Measurements from ENCODE around the gene RNF26.

The RNF26 gene

GRCh38 chr11:119345685-119346084 is 11.4 kb downstream of the RNF26 start:
- TF ChIP-seq POLR2A (IDR thresholded peaks at IDR 0.05; ENCODE audit: low read depth, low read length), result no peak
- no peak for DNase-seq (ENCODE audit: insufficient read length, low spot score)
- no peak for FAIRE-seq

GRCh38 chr11:119346605-119347004 is 12.3 kb downstream of the RNF26 start, which contains the start of gene MFRP:
MFRP (minus strand) TSS chr11:119346705; CDS start chr11:119346513, 192 bp downstream.
- no peak for TF ChIP-seq POLR2A (IDR thresholded peaks at IDR 0.05; ENCODE audit: low read depth, low read length)
- no peak for DNase-seq (ENCODE audit: insufficient read length, low spot score)
- no peak for FAIRE-seq

GRCh38 chr11:119347242-119347641 is 12.9 kb downstream of the RNF26 start:
- DNase-seq (ENCODE audit: insufficient read length, low spot score) (no peak), FAIRE-seq (no peak)
- no peak for TF ChIP-seq POLR2A (IDR thresholded peaks at IDR 0.05; ENCODE audit: low read depth, low read length)

GRCh38 chr11:119347940-119348605 is 13.7 kb downstream of the RNF26 start:
- FAIRE-seq (no peak), DNase-seq (ENCODE audit: insufficient read length, low spot score) (no peak)
- no peak for TF ChIP-seq POLR2A (IDR thresholded peaks at IDR 0.05; ENCODE audit: low read depth, low read length)

- TF ChIP-seq POLR2A (IDR thresholded peaks at IDR 0.05; ENCODE audit: low read depth, low read length), result no peak
- FAIRE-seq (no peak), DNase-seq (ENCODE audit: insufficient read length, low spot score) (no peak)
Measured at GRCh38 chr11:119350302-119350701, 16.0 kb downstream of the RNF26 start.

- no peak for FAIRE-seq
- no peak for TF ChIP-seq POLR2A (IDR thresholded peaks at IDR 0.05; ENCODE audit: low read depth, low read length)
- no peak for DNase-seq (ENCODE audit: insufficient read length, low spot score)
Measured at GRCh38 chr11:119351232-119351631, 16.9 kb downstream of the RNF26 start.

GRCh38 chr11:119352857-119353260 is 18.5 kb downstream of the RNF26 start:
- no peak for TF ChIP-seq POLR2A (IDR thresholded peaks at IDR 0.05; ENCODE audit: low read depth, low read length)
- DNase-seq (ENCODE audit: insufficient read length, low spot score), result no peak
- FAIRE-seq, result no peak

GRCh38 chr11:119355091-119355843 is 20.9 kb downstream of the RNF26 start:
- FAIRE-seq (no peak), DNase-seq (ENCODE audit: insufficient read length, low spot score) (no peak)
- TF ChIP-seq POLR2A (IDR thresholded peaks at IDR 0.05; ENCODE audit: low read depth, low read length), result no peak

GRCh38 chr11:119356349-119357031 is 22.2 kb downstream of the RNF26 start:
- FAIRE-seq (no peak), DNase-seq (ENCODE audit: insufficient read length, low spot score) (peak; percentile 89)
- no peak for TF ChIP-seq POLR2A (IDR thresholded peaks at IDR 0.05; ENCODE audit: low read depth, low read length)

GRCh38 chr11:119357074-119357473 is 22.7 kb downstream of the RNF26 start:
- TF ChIP-seq POLR2A (IDR thresholded peaks at IDR 0.05; ENCODE audit: low read depth, low read length), result no peak
- FAIRE-seq (no peak), DNase-seq (ENCODE audit: insufficient read length, low spot score) (no peak)

GRCh38 chr11:119359365-119360214 is 25.3 kb downstream of the RNF26 start:
- TF ChIP-seq POLR2A (IDR thresholded peaks at IDR 0.05; ENCODE audit: low read depth, low read length), result no peak
- no peak for DNase-seq (ENCODE audit: insufficient read length, low spot score)
- FAIRE-seq, result no peak

GRCh38 chr11:119361056-119361787 is 26.9 kb downstream of the RNF26 start:
- FAIRE-seq (peak; percentile 20), DNase-seq (ENCODE audit: insufficient read length, low spot score) (peak; percentile 73)
- TF ChIP-seq POLR2A (IDR thresholded peaks at IDR 0.05; ENCODE audit: low read depth, low read length), result no peak
